ENCODE measurements around the gene EFNA1.

GRCh38 chr1:155173478-155174323 is 46.0 kb downstream of the EFNA1 start, which contains the start of gene TRIM46:
- no peak for TF ChIP-seq CTCF (IDR thresholded peaks at IDR 0.05; ENCODE audit: control extremely low read depth in 1 of 3, insufficient read depth in 1 of 3, low read depth in 1 of 3, low read length in 3 of 3)
- TF ChIP-seq HDAC2 (IDR thresholded peaks at IDR 0.05; ENCODE audit: borderline replicate concordance in 1 of 2, low read depth in 2 of 2, low read length in 2 of 2), result no peak; a peak in 1 of 4 replicates
- TF ChIP-seq EGR1 (IDR thresholded peaks at IDR 0.05; ENCODE audit: borderline replicate concordance, low read depth, low read length), result no peak
- TF ChIP-seq EZH2 (IDR thresholded peaks at IDR 0.05; ENCODE audit: low read depth, low read length, severe bottlenecking), result no peak
- no peak for TF ChIP-seq CHD2 (IDR thresholded peaks at IDR 0.05; ENCODE audit: low read length)
- peak; percentile 76 for TF ChIP-seq E2F6 (IDR thresholded peaks at IDR 0.05)
- no peak for TF ChIP-seq TAF1 (IDR thresholded peaks at IDR 0.05; ENCODE audit: low read depth, low read length)
- TF ChIP-seq HDAC6 (IDR thresholded peaks at IDR 0.05; ENCODE audit: low read depth, low read length), result no peak
- no peak for TF ChIP-seq RAD21 (IDR thresholded peaks at IDR 0.05 in 1 of 2, conservative IDR thresholded peaks at IDR 0.05 in 1 of 2; ENCODE audit: low read depth in 2 of 2, low read length in 2 of 2)

Data from H1 (cell line).